LNCaP clone FGC (cell line): ENCODE data around the gene PAX7.

ENCODE experiments used
- DNase-seq: peaks from one replicate; pipeline ENCODE4 v3.0.0-alpha.2; 2011; ENCODE audit warnings: low read depth
- H3K4me3 ChIP-seq: 2 replicates; pipeline ENCODE4 v1.5.1; 2011; ENCODE audit warnings: mild to moderate bottlenecking, low read depth, low read length, control low read depth
- TF ChIP-seq, protein P1 (sequence below): IDR thresholded peaks from 2 replicates; pipeline ENCODE4 v1.5.1; 2012; ENCODE audit warnings: mild to moderate bottlenecking; ENCODE audit not compliant: control insufficient read depth, insufficient read depth; ENCODE audit errors: extremely low read depth

The PAX7 gene

DNA sequence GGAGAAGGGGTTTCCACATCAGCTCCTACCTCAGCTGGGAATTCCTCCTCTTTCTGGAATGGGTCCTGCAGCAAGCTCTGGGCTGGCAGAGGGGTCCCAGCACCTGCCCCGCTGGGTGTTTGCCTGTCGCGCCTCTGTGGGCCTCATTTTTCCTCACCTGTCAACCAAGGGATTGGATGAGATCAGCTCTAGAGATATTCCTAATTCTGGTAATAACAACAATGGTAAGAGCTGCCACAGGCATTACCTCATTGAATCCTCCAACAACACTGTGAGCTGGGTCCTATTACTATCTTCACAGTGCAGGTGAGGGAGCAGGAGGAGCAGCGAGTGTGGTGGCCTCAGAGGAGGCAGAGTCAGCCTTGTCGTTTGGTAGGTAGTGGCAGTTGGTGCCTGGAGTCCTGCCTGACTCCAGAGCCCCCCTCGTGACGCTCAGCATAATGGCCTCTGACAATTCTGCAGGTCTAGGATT lies 23.3 kb upstream of the PAX7 start:
- no peak overlapping the region for H3K4me3 ChIP-seq
- DNase-seq, result no peak
- TF ChIP-seq, protein P1, sequence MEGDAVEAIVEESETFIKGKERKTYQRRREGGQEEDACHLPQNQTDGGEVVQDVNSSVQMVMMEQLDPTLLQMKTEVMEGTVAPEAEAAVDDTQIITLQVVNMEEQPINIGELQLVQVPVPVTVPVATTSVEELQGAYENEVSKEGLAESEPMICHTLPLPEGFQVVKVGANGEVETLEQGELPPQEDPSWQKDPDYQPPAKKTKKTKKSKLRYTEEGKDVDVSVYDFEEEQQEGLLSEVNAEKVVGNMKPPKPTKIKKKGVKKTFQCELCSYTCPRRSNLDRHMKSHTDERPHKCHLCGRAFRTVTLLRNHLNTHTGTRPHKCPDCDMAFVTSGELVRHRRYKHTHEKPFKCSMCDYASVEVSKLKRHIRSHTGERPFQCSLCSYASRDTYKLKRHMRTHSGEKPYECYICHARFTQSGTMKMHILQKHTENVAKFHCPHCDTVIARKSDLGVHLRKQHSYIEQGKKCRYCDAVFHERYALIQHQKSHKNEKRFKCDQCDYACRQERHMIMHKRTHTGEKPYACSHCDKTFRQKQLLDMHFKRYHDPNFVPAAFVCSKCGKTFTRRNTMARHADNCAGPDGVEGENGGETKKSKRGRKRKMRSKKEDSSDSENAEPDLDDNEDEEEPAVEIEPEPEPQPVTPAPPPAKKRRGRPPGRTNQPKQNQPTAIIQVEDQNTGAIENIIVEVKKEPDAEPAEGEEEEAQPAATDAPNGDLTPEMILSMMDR, result no peak

DNA sequence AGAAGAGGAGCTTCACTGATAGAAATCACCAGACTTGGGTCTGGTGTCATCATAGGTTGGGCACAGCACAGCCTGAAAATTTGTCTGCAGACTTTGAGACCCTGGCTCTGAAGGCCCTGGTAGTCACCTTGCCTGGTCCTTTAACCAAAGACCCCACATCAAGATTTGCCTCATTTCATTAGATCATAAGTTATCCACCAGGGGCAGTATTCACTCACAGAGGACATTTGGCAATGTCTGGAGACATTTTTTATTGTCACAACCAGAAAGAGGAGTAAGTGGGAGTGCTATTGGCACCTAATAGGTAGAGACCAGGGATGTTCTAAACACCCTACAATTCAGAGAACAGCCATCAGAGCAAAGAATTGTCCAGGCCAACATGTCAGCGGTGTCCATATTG lies 22.1 kb upstream of the PAX7 start:
- DNase-seq, result no peak
- TF ChIP-seq, protein P1, result no peak
- H3K4me3 ChIP-seq, result no peak overlapping the region

DNA sequence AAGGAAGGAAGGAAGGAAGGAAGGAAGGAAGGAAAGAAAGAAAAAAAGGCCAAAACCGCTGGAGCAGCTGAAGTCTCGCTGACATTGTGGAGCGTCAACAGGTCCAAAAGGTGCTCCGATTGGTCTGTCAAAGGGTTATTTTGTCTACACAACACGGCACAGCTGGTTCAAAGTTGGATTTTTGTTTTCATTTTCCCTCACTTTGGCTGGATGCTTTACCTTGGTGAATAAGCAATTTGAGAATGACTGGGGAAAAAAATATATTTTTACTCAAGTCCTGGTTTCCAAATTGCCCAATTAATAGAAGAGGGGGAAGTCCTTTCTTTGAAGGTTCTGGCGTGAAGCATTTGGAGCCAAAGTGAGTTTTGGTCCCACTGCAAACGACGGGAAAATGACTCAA lies 19.3 kb upstream of the PAX7 start:
- DNase-seq, result no peak
- TF ChIP-seq, protein P1, result no peak
- no peak overlapping the region for H3K4me3 ChIP-seq

DNA sequence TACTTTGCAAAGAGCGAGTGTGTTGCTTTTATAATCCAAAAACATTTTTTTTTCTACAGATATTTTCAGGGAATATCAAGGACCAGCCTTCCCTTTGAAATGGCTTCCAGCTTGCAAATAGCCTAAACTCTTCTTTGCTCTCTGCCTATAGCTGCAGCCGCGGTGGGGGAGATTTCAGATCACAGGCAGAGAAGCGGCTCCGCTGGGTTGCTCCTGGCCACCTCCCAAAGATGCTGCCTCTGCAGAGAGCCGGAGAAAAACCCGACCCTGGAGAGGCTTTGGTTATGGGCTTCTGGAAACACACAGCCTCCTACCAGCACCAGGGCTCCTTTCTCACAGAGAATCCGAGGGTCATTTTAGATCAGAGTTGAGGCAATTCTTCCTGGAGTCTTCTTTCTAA lies 18.6 kb upstream of the PAX7 start:
- no peak overlapping the region for H3K4me3 ChIP-seq
- DNase-seq, result no peak
- TF ChIP-seq, protein P1, result no peak

DNA sequence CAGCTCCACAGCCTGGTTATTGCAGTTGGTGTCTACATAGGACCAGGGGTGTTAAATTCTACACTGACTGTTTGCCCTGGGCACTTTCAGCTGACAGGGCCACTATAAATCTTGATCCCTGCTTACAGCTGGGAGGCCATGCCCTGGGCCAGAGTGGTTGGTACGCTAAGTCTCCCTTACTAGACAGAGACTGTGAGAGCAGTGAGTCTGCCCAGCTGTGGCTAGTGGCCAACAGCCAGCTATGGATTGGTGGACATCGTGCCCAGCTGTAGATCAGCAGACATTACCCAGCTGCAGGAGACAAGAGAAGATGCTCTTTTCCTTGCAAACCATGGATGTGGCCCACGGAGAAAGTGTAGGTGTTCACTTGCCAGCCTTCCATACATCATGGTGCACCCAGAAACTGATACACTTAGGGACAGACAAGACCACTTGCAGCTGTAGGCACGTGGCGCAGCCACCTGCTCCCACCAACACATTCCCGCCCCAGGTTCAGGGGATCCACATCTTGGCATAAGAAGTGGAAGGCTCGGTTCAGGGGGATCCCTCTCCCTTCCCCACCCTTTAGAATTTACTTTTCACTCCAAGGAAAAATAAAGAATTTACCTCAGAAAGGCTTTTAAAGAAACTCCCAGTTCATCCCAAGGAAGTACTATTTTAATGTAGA lies 16.4 kb upstream of the PAX7 start:
- no peak overlapping the region for H3K4me3 ChIP-seq
- no peak for DNase-seq
- TF ChIP-seq, protein P1, result no peak

DNA sequence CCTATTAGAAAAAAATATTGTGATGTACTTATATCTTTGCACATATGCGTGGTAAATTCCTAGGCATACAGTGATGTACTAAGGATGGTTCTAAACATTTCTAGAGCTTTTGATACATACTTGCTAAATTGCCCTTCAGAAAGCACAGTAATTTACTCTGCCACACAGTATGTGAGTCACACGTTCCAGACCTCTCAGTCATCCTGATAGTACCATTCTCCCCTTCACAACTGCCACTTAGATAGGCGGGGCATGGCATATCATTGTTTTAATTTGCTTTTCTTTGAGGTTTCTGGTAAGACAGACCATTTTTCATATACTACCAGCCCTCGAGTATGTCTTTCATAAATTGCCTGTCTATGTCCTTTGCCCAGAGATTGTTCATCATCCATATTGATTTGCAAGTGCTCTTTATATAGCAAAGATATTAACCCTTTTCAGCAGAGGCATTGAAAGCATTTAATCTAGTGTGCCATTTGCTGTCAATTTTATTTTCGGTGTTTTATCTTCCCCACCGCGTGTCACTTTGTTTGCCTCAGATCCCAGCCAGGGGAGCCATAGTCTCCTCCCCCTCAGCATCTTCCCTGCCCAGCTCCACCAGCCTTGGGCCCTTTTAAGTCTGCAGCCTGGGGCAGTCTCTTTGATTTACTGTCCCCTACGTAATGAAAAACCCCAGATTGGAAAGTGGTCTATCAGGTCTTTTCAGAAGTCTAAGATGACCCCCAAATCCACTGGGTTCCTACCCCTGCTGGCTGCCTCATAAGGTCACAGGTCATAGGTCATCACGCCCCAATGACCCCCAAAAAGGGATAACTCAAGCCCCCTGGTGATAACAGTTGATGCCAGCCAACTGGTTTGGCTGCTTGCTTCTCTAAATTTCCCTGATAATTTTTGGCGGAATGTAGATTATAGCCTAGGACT lies 11.8 kb upstream of the PAX7 start:
- no peak for DNase-seq
- H3K4me3 ChIP-seq, result no peak overlapping the region
- TF ChIP-seq, protein P1, result no peak
